Caco-2 (cell line): Measurements from ENCODE around the gene ALX4. TPM values are rescaled to one million over a fixed set of nuclear protein-coding genes. Genes with fewer than 3 reads are reported as not detected.
A peak's percentile ranks its signal among the peaks of the same experiment; 100 is the strongest.

Experiments
- BruUV-seq: library from RNA; stranded (reverse); fragments of 400-500 nt; replicated peaks from 2 replicates; lab custom pipeline; 2021; lab: Mats Ljungman, UMichigan
- CTCF ChIA-PET: fragments of 300-600 bp; sonication (Branson Sonifier 250); formaldehyde crosslinking; loops from one replicate; lab custom pipeline; 2022; ENCODE audit warnings: antibody characterized with exemption; lab: Charles Lee
- POLR2A ChIA-PET: fragments of 300-600 bp; sonication (Branson Sonifier 250); formaldehyde crosslinking; loops from one replicate; lab custom pipeline; 2022; ENCODE audit warnings: antibody characterized with exemption; lab: Charles Lee
- DNase-seq, 2 experiments: peaks; one replicate each; pipeline versions ENCODE4 v3.0.0 to v3.0.0-alpha.2; 2020 to 2022
- H3K27me3 ChIP-seq: replicated peaks from 2 replicates; pipeline ENCODE4 v1.6.0; 2011; ENCODE audit warnings: low read length; ENCODE audit not compliant: control insufficient read depth, insufficient read depth
- H3K36me3 ChIP-seq: 2 replicates; pipeline ENCODE4 v1.5.1; 2011; ENCODE audit warnings: low read length; ENCODE audit not compliant: control insufficient read depth, insufficient read depth
- H3K4me1 ChIP-seq: fragments of 250-450 bp; sonication (Bioruptor Pico); 2 replicates; pipeline ENCODE4 v1.5.1; 2020; ENCODE audit warnings: mild to moderate bottlenecking
- H3K4me3 ChIP-seq: 2 replicates; pipeline ENCODE4 v1.5.1; 2011; ENCODE audit warnings: low read depth, mild to moderate bottlenecking, control low read depth, low read length
- H3K9me3 ChIP-seq: fragments of 250-450 bp; sonication (Bioruptor Pico); 2 replicates; pipeline ENCODE4 v1.5.1; 2020; ENCODE audit warnings: mild to moderate bottlenecking, moderate library complexity
- H3K27ac Mint-ChIP-seq: one replicate; pipeline ENCODE4 v1.8.0; 2022; ENCODE audit warnings: mixed read lengths; ENCODE audit not compliant: unreplicated experiment
- H3K27me3 Mint-ChIP-seq: one replicate; pipeline ENCODE4 v1.8.0; 2022; ENCODE audit warnings: mixed read lengths; ENCODE audit not compliant: insufficient read depth, unreplicated experiment
- H3K36me3 Mint-ChIP-seq: one replicate; pipeline ENCODE4 v1.8.0; 2022; ENCODE audit warnings: mild to moderate bottlenecking, mixed read lengths; ENCODE audit not compliant: insufficient read depth, unreplicated experiment
- H3K4me1 Mint-ChIP-seq: one replicate; pipeline ENCODE4 v1.8.0; 2022; ENCODE audit warnings: low read depth, mixed read lengths; ENCODE audit not compliant: unreplicated experiment
- H3K4me3 Mint-ChIP-seq: one replicate; pipeline ENCODE4 v1.8.0; 2022; ENCODE audit warnings: mild to moderate bottlenecking, moderate library complexity, mixed read lengths; ENCODE audit not compliant: unreplicated experiment
- H3K9me3 Mint-ChIP-seq: one replicate; pipeline ENCODE4 v1.8.0; 2022; ENCODE audit warnings: mixed read lengths; ENCODE audit not compliant: unreplicated experiment
- CTCF ChIP-seq, 2 experiments: fragments of 200-600 bp in 1 of 2; IDR thresholded peaks; 1 replicate in 1 of 2; 2 replicates in 1 of 2; pipeline versions ENCODE4 v1.5.1 to v1.8.0; 2011 to 2022; ENCODE audit warnings: antibody characterized with exemption in 1 of 2, control low read depth in 1 of 2, inconsistent platforms in 1 of 2, low read depth in 1 of 2, low read length in 1 of 2, mild to moderate bottlenecking in 1 of 2, moderate library complexity in 1 of 2; ENCODE audit not compliant: insufficient read depth in 1 of 2, severe bottlenecking in 1 of 2, unreplicated experiment in 1 of 2
- intact Hi-C: fragments of 100-400 bp; cut with micrococcal nuclease; formaldehyde crosslinking; loops from one replicate; pipeline ENCODE4 v1.10.0; 2022; ENCODE audit not compliant: unreplicated experiment
- total RNA-seq: library from RNA; stranded (reverse); gene quantifications from 2 replicates; pipeline ENCODE4 v1.2.3, GENCODE V29; 2022

Gene ALX4
- total RNA-seq, 1 experiment from 2014 or later = 0.05 TPM

GRCh38 chr11:44257338-44258189 is 52.4 kb downstream of the ALX4 start:
- H3K9me3 Mint-ChIP-seq = peaks cover 14% of the 10 kb centered on the region
- Histone ChIP-seq H3K36me3 (no peaks in the 10 kb centered on the region; the same call in 1 of the 2 replicates), H3K4me3 (no peak overlapping the region), H3K9me3 (peaks cover 8% of the 10 kb centered on the region), H3K4me1 (peaks cover 38% of the 10 kb centered on the region), H3K27me3 (no peaks in the 10 kb centered on the region)
- H3K4me1 Mint-ChIP-seq = peaks cover 23% of the 10 kb centered on the region
- POLR2A ChIA-PET = no interaction called here
- no TSS peak for BruUV-seq
- H3K27ac Mint-ChIP-seq = peak overlapping the region; percentile 68
- DNase-seq = no peak
- CTCF ChIA-PET = interaction anchor here (0.6 to 1.1 kb wide), 3 partner anchors 14 to 124 kb away, joined by 5 to 10 read pairs (median 6); no protein-coding TSS in a partner anchor
- no peak overlapping the region for H3K4me3 Mint-ChIP-seq
- intact Hi-C loops = no loop called here
- no peaks in the 10 kb centered on the region for H3K27me3 Mint-ChIP-seq
- no peak for TF ChIP-seq CTCF (IDR thresholded peaks at IDR 0.05; ENCODE audit: insufficient read depth in 1 of 2, low read depth in 1 of 2, low read length in 1 of 2, severe bottlenecking in 1 of 2, unreplicated experiment in 1 of 2)
- peaks cover 3% of the 10 kb centered on the region for H3K36me3 Mint-ChIP-seq

- Histone ChIP-seq H3K36me3 (no peaks in the 10 kb centered on the region; the same call in 1 of the 2 replicates), H3K4me3 (no peak overlapping the region), H3K4me1 (peaks cover 38% of the 10 kb centered on the region), H3K9me3 (peaks cover 9% of the 10 kb centered on the region), H3K27me3 (no peaks in the 10 kb centered on the region)
- Mint-ChIP-seq H3K4me1 (peaks cover 23% of the 10 kb centered on the region), H3K27ac (peak overlapping the region; percentile 68), H3K27me3 (no peaks in the 10 kb centered on the region), H3K9me3 (peaks cover 22% of the 10 kb centered on the region), H3K36me3 (peaks cover 11% of the 10 kb centered on the region), H3K4me3 (no peak overlapping the region)
- no peak for DNase-seq
- BruUV-seq = no TSS peak
- ChIA-PET POLR2A (no interaction called here), CTCF (no interaction called here)
- TF ChIP-seq CTCF (IDR thresholded peaks at IDR 0.05; ENCODE audit: insufficient read depth in 1 of 2, low read depth in 1 of 2, low read length in 1 of 2, severe bottlenecking in 1 of 2, unreplicated experiment in 1 of 2) = no peak
- intact Hi-C loops = no loop called here
These were observed 53.2 kb downstream of the ALX4 start for GRCh38 chr11:44256673-44257291.

GRCh38 chr11:44255406-44256071 is 54.4 kb downstream of the ALX4 start:
- intact Hi-C loops = loop anchor here (1.0 kb wide), 1 partner anchor 12 kb away; no protein-coding TSS in a partner anchor
- H3K4me1 Mint-ChIP-seq = peaks cover 23% of the 10 kb centered on the region
- TF ChIP-seq CTCF (IDR thresholded peaks at IDR 0.05; ENCODE audit: insufficient read depth in 1 of 2, low read depth in 1 of 2, low read length in 1 of 2, severe bottlenecking in 1 of 2, unreplicated experiment in 1 of 2) = no peak
- H3K9me3 Mint-ChIP-seq = peaks cover 33% of the 10 kb centered on the region
- peaks cover 9% of the 10 kb centered on the region for H3K9me3 ChIP-seq
- DNase-seq = peak; percentile 40 to 62
- H3K27me3 Mint-ChIP-seq = no peaks in the 10 kb centered on the region
- CTCF ChIA-PET = no interaction called here
- H3K4me3 Mint-ChIP-seq = peak overlapping the region; percentile 6
- no TSS peak for BruUV-seq
- H3K4me1 ChIP-seq = peaks cover 38% of the 10 kb centered on the region
- peak overlapping the region; percentile 27 for H3K27ac Mint-ChIP-seq
- no peak overlapping the region for H3K4me3 ChIP-seq
- H3K36me3 ChIP-seq = no peaks in the 10 kb centered on the region; the same call in 1 of the 2 replicates
- POLR2A ChIA-PET = no interaction called here
- H3K36me3 Mint-ChIP-seq = peaks cover 12% of the 10 kb centered on the region
- H3K27me3 ChIP-seq = no peaks in the 10 kb centered on the region
